HepG2 (cell line): ENCODE measurements around the gene TUBB. TPM values are rescaled to one million over a fixed set of nuclear protein-coding genes. Genes with fewer than 3 reads are reported as not detected.

Experiments
- CC2D1A ChIP-seq: sonication (generic); formaldehyde crosslinking; IDR thresholded peaks from 2 replicates; pipeline ENCODE4 v1.8.1; 2023; ENCODE audit warnings: mild to moderate bottlenecking, missing genetic modification reagents
- CREBL2 ChIP-seq: sonication (generic); formaldehyde crosslinking; IDR thresholded peaks from 2 replicates; pipeline ENCODE4 v1.8.1; 2023; ENCODE audit warnings: missing genetic modification reagents, mild to moderate bottlenecking, borderline replicate concordance
- ETV6 ChIP-seq: sonication (generic); formaldehyde crosslinking; conservative IDR thresholded peaks from 2 replicates; pipeline ENCODE4 v1.4.0; 2020; ENCODE audit warnings: missing genetic modification reagents
- FOSL1 ChIP-seq: sonication (generic); formaldehyde crosslinking; IDR thresholded peaks from 2 replicates; pipeline ENCODE4 v1.9.0; 2021; ENCODE audit warnings: missing genetic modification reagents, borderline replicate concordance
- HNRNPK ChIP-seq: fragments of 200-400 bp; formaldehyde crosslinking; IDR thresholded peaks from 2 replicates; pipeline ENCODE4 v1.6.1; 2018; ENCODE audit warnings: low read length, low read depth, moderate library complexity, mild to moderate bottlenecking; ENCODE audit not compliant: poor library complexity, severe bottlenecking
- MBNL3 ChIP-seq: fragments of 250-450 bp; sonication (Bioruptor Pico); conservative IDR thresholded peaks from 2 replicates; pipeline ENCODE4 v1.8.0; 2022; ENCODE audit warnings: mild to moderate bottlenecking, inconsistent platforms
- MEIS2 ChIP-seq: sonication (generic); formaldehyde crosslinking; IDR thresholded peaks from 2 replicates; pipeline ENCODE4 v1.9.0; 2021; ENCODE audit warnings: mild to moderate bottlenecking, missing genetic modification reagents
- NCOA5 ChIP-seq: sonication (generic); formaldehyde crosslinking; IDR thresholded peaks from 2 replicates; pipeline ENCODE4 v1.4.0; 2020; ENCODE audit warnings: missing genetic modification reagents
- NFE2L2 ChIP-seq: fragments of 150-350 bp; IDR thresholded peaks from 2 replicates; pipeline ENCODE4 v1.6.1; 2014; ENCODE audit warnings: low read length
- PLSCR1 ChIP-seq: sonication (generic); formaldehyde crosslinking; IDR thresholded peaks from 2 replicates; pipeline ENCODE4 v1.5.0; 2020; ENCODE audit warnings: missing genetic modification reagents, mild to moderate bottlenecking, borderline replicate concordance
- POLR2A ChIP-seq, 2 experiments: IDR thresholded peaks; 2 replicates each; pipeline ENCODE4 v1.6.1; 2011; ENCODE audit warnings: low read depth in 2 of 2, low read length in 2 of 2, mild to moderate bottlenecking in 1 of 2, moderate library complexity in 1 of 2; ENCODE audit not compliant: insufficient read depth in 1 of 2
- RBAK ChIP-seq: sonication (generic); formaldehyde crosslinking; IDR thresholded peaks from 2 replicates; pipeline ENCODE4 v1.5.1; 2020; ENCODE audit warnings: mild to moderate bottlenecking, missing genetic modification reagents
- RORA ChIP-seq: sonication (generic); formaldehyde crosslinking; IDR thresholded peaks from 2 replicates; pipeline ENCODE4 v1.5.0; 2020; ENCODE audit warnings: mild to moderate bottlenecking, missing genetic modification reagents, moderate library complexity
- SIX4 ChIP-seq: sonication (generic); formaldehyde crosslinking; IDR thresholded peaks from 2 replicates; pipeline ENCODE4 v1.4.0; 2020; ENCODE audit warnings: missing genetic modification reagents
- SKI ChIP-seq: fragments of 450-650 bp; IDR thresholded peaks from one replicate; pipeline ENCODE4 v1.6.1; 2018; ENCODE audit warnings: mild to moderate bottlenecking; ENCODE audit not compliant: partially characterized antibody
- ZBTB37 ChIP-seq: sonication (generic); formaldehyde crosslinking; IDR thresholded peaks from 2 replicates; pipeline ENCODE4 v1.4.0; 2020; ENCODE audit warnings: mild to moderate bottlenecking, missing genetic modification reagents
- ZBTB42 ChIP-seq: sonication (generic); formaldehyde crosslinking; IDR thresholded peaks from 2 replicates; pipeline ENCODE4 v1.5.0; 2020; ENCODE audit warnings: mild to moderate bottlenecking, missing genetic modification reagents
- ZFP82 ChIP-seq: sonication (generic); formaldehyde crosslinking; IDR thresholded peaks from 2 replicates; pipeline ENCODE4 v1.5.1; 2020; ENCODE audit warnings: mild to moderate bottlenecking, missing genetic modification reagents, borderline replicate concordance
- ZNF143 ChIP-seq: sonication (generic); formaldehyde crosslinking; IDR thresholded peaks from 2 replicates; pipeline ENCODE4 v1.4.0; 2020; ENCODE audit warnings: missing genetic modification reagents
- ZNF292 ChIP-seq: sonication (generic); formaldehyde crosslinking; IDR thresholded peaks from 2 replicates; pipeline ENCODE4 v1.8.1; 2022; ENCODE audit warnings: mild to moderate bottlenecking, low read depth, missing genetic modification reagents, borderline replicate concordance
- ZNF496 ChIP-seq: sonication (generic); formaldehyde crosslinking; IDR thresholded peaks from 2 replicates; pipeline ENCODE4 v1.8.1; 2023; ENCODE audit warnings: mild to moderate bottlenecking, moderate library complexity, missing genetic modification reagents; ENCODE audit not compliant: insufficient replicate concordance
- ZNF503 ChIP-seq: sonication (generic); formaldehyde crosslinking; IDR thresholded peaks from 2 replicates; pipeline ENCODE4 v1.4.0; 2020; ENCODE audit warnings: missing genetic modification reagents
- ZNF513 ChIP-seq: sonication (generic); formaldehyde crosslinking; conservative IDR thresholded peaks from 2 replicates; pipeline ENCODE4 v1.5.0; 2020; ENCODE audit warnings: missing genetic modification reagents
- ZNF563 ChIP-seq: sonication (generic); formaldehyde crosslinking; IDR thresholded peaks from 2 replicates; pipeline ENCODE4 v1.8.0; 2022; ENCODE audit warnings: mild to moderate bottlenecking, moderate library complexity, missing genetic modification reagents
- ZNF780A ChIP-seq: sonication (generic); formaldehyde crosslinking; IDR thresholded peaks from 2 replicates; pipeline ENCODE4 v1.8.0; 2022; ENCODE audit warnings: mild to moderate bottlenecking, missing genetic modification reagents, moderate library complexity
- polyA plus RNA-seq, 8 experiments: library from polyadenylated mRNA; depleted of rRNA in 3 of 8; stranded (reverse) in 7 of 8; unstranded in 1 of 8; fragments of >200 nt; fragmentation: Illumina TruSeq in 4 of 8; extraction: Trizol in 4 of 8; gene quantifications; 2 replicates each; pipeline versions ENCODE4 v1.2.1 to v1.2.3, GENCODE V29; 2011 to 2016; ENCODE audit warnings: low read depth in 4 of 8, missing spikeins in 1 of 8, mixed read lengths in 1 of 8; ENCODE audit not compliant: insufficient read depth in 1 of 8
- total RNA-seq, 5 experiments: library from RNA; depleted of rRNA; stranded (reverse); fragments of >200 nt; fragmentation: Illumina TruSeq; extraction: Trizol; gene quantifications; 2 replicates each; pipeline ENCODE4 v1.2.3, GENCODE V29; 2016; ENCODE audit warnings: low read depth in 1 of 5

The TUBB gene
- total and polyA plus RNA-seq, 2 of the 13 experiments (the other 11 are each of a cell fraction or from before 2014, with no cell fraction given): 911 to 1,163 TPM

GRCh38 chr6:30717129-30717844, 2.9 kb upstream of the TUBB start, which contains the start of gene MDC1 (continued):
- TF ChIP-seq ZBTB42 (CRISPR knock-in tag): no peak
- TF ChIP-seq ZNF563 (CRISPR knock-in tag): peak; percentile 59; the same call in 1 of the 2 replicates
- no peak for TF ChIP-seq RORA (CRISPR knock-in tag)
- no peak for TF ChIP-seq MBNL3 (CRISPR knock-in tag)
- 0 out of 2 replicates have a peak, but pooled peaks have one; percentile 65 for TF ChIP-seq ZFP82 (CRISPR knock-in tag)
- no peak for TF ChIP-seq HNRNPK
- 0 out of 2 replicates have a peak, but pooled peaks have one; percentile 78 for TF ChIP-seq CC2D1A (CRISPR knock-in tag)
- TF ChIP-seq ZNF496: no peak
- no peak; the same call in 1 of the 2 replicates for TF ChIP-seq ZNF513 (CRISPR knock-in tag)
- TF ChIP-seq ETV6: peak; percentile 81; the same call in 1 of the 2 replicates
- peak; percentile 97 for TF ChIP-seq SKI
- peak; percentile 64; the same call in 1 of the 2 replicates for TF ChIP-seq NFE2L2
- TF ChIP-seq CREBL2: peak; percentile 60; the same call in 1 of the 2 replicates
- TF ChIP-seq ZNF292: no peak
- TF ChIP-seq RBAK (CRISPR knock-in tag): no peak
- no peak for TF ChIP-seq NCOA5 (CRISPR knock-in tag)
- peak; percentile 91 to 96 for TF ChIP-seq POLR2A (IDR thresholded peaks at IDR 0.05; ENCODE audit: insufficient read depth in 1 of 2, low read depth in 2 of 2, low read length in 2 of 2)
- TF ChIP-seq FOSL1 (CRISPR knock-in tag): no peak
- 0 out of 2 replicates have a peak, but pooled peaks have one; percentile 78 for TF ChIP-seq ZNF503 (CRISPR knock-in tag)
- TF ChIP-seq ZBTB37 (CRISPR knock-in tag): no peak
- TF ChIP-seq SIX4: peak; percentile 87
- TF ChIP-seq MEIS2 (CRISPR knock-in tag): peak; percentile 90
- peak; percentile 84 for TF ChIP-seq ZNF143 (CRISPR knock-in tag)
- TF ChIP-seq ZNF780A (CRISPR knock-in tag): peak; percentile 90
- TF ChIP-seq PLSCR1 (CRISPR knock-in tag): no peak
